NCI-H82 treated with DMSO at 0.1 percent for 48 hours (cell line): Measurements from ENCODE around the gene NHERF2.

ENCODE experiments used
- DNase-seq: peaks from one replicate; lab custom pipeline; 2025; ENCODE audit not compliant: unreplicated experiment; lab: John Stamatoyannopoulos, UW

Gene NHERF2

GRCh38 chr16:2079991-2080390 is 53.3 kb downstream of the NHERF2 start:
- DNase-seq = no peak

GRCh38 chr16:2081201-2082084 is 54.7 kb downstream of the NHERF2 start:
- DNase-seq = no peak

- no peak for DNase-seq
Measured at GRCh38 chr16:2082171-2082982, 55.7 kb downstream of the NHERF2 start.

- no peak for DNase-seq
Measured at GRCh38 chr16:2082983-2083364, 56.3 kb downstream of the NHERF2 start.

GRCh38 chr16:2083409-2083808 is 56.7 kb downstream of the NHERF2 start:
- DNase-seq = no peak

GRCh38 chr16:2083876-2084780 is 57.4 kb downstream of the NHERF2 start:
- no peak for DNase-seq

GRCh38 chr16:2084895-2085625 is 58.4 kb downstream of the NHERF2 start:
- DNase-seq = no peak

GRCh38 chr16:2085669-2086068 is 59.0 kb downstream of the NHERF2 start:
- DNase-seq = no peak

GRCh38 chr16:2086106-2086742 is 59.5 kb downstream of the NHERF2 start:
- no peak for DNase-seq

GRCh38 chr16:2086812-2087747 is 60.4 kb downstream of the NHERF2 start:
- no peak for DNase-seq

- no peak for DNase-seq
Measured at GRCh38 chr16:2087748-2088631, 61.3 kb downstream of the NHERF2 start.
